Activated CD8-positive, alpha-beta memory T cell treated with anti-CD3 and anti-CD28 coated beads for 24 hours (primary cell): Measurements from ENCODE around the gene ALKAL2.

ENCODE experiments used
- DNase-seq: peaks from one replicate; pipeline ENCODE4 v3.0.0-alpha.2; 2020

The ALKAL2 gene

DNA sequence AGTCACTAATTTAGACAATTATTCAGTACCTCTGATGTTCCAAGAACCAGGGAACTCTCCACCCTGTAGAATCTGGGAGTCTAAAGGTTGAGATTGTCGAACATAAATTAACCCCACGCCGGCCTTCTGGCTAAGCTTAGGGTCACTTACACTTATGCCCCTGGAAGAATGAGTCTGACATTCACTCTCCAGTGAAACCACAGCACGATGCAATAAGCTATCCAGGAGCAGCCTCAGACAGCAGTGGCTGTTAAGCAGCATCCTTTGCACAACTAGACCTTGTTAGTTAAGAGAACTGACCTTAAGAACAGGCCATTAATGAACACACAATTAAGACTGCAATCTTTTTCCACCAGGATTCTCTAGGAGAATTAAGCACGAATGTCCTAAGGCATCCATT lies 49.0 kb downstream of the ALKAL2 start:
- no peak for DNase-seq

- no peak for DNase-seq
Observed at GRCh38 chr2:238431-238830, 49.5 kb downstream of the ALKAL2 start.

GRCh38 chr2:237878-238277 lies 50.0 kb downstream of the ALKAL2 start:
- no peak for DNase-seq

- no peak for DNase-seq
Observed at GRCh38 chr2:236993-237539, 50.8 kb downstream of the ALKAL2 start.

- DNase-seq: no peak
Observed at GRCh38 chr2:234421-234820, 53.5 kb downstream of the ALKAL2 start.

DNA sequence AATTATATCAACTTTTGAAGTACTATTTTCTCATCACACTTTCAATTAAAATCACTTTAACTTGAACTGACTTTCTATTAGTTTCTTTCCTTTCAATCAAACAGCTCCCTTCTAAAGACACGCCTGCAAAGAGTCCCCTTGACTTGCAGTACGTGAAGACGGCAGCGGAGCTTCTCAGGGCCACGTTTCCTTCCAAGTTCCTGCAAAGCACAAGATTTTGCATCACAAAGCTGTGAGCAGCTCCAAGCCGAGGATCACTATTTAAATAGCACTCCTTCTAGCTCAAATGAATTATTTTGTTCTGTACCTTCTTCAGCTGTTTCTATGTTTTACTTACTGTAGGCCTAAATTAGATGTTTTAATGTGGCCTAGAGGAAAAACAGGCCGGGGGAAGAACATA lies 54.9 kb downstream of the ALKAL2 start:
- no peak for DNase-seq

GRCh38 chr2:231521-232185 lies 56.2 kb downstream of the ALKAL2 start:
- no peak for DNase-seq
